GM12891 (cell line): ENCODE data around the gene PRKN.

Experiments
- DNase-seq: peaks from one replicate; pipeline ENCODE4 v3.0.0; 2011; ENCODE audit warnings: low spot score; ENCODE audit not compliant: insufficient read length
- FAIRE-seq: peaks from 2 replicates; lab custom pipeline; 2011; peaks lifted over from hg19 to GRCh38; lab: Jason Lieb, UNC
- PAX5 ChIP-seq: IDR thresholded peaks from 2 replicates; pipeline ENCODE4 v1.6.1; 2011; ENCODE audit warnings: low read length, moderate library complexity, mild to moderate bottlenecking; ENCODE audit not compliant: insufficient read depth, severe bottlenecking
- POLR2A ChIP-seq: IDR thresholded peaks from 2 replicates; pipeline ENCODE4 v1.6.1; 2011; ENCODE audit warnings: low read depth, low read length, control low read depth
- POLR2AphosphoS5 ChIP-seq: IDR thresholded peaks from 2 replicates; pipeline ENCODE4 v1.6.1; 2011; ENCODE audit warnings: low read depth, low read length, control low read depth
- POU2F2 ChIP-seq: IDR thresholded peaks from 2 replicates; pipeline ENCODE4 v1.6.1; 2011; ENCODE audit warnings: low read depth, mild to moderate bottlenecking, control low read depth, low read length, moderate library complexity
- SPI1 ChIP-seq: IDR thresholded peaks from 2 replicates; pipeline ENCODE4 v1.6.1; 2011; ENCODE audit warnings: low read depth, low read length, control low read depth
- TAF1 ChIP-seq: IDR thresholded peaks from 2 replicates; pipeline ENCODE4 v1.6.1; 2011; ENCODE audit warnings: low read depth, low read length, control low read depth

The PRKN gene

DNA sequence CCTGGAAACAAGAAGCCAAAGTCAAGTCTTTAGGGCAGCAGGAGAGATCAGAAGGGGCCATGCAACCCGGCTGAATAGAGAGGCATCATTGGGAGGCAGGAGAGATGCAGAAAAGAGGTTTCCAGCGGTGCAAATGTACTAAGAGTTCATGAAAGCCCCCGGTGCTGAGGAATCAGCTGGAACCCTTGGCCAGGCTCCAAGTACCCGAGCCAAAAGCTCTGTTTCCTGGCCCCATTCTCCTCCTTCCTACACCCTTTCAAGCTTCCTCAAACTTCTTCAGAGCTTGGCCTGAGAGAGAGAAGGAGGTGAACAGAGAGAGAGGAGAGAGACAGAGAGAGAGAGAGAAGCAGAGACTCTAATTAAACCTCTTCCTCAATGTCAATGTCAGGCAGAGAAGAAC, 433.5 kb downstream of the PRKN start:
- no peak for TF ChIP-seq POLR2AphosphoS5
- no peak for TF ChIP-seq POLR2A
- no peak for TF ChIP-seq POU2F2
- TF ChIP-seq SPI1: no peak
- TF ChIP-seq PAX5: no peak
- TF ChIP-seq TAF1: no peak
- FAIRE-seq (no peak), DNase-seq (no peak)

DNA sequence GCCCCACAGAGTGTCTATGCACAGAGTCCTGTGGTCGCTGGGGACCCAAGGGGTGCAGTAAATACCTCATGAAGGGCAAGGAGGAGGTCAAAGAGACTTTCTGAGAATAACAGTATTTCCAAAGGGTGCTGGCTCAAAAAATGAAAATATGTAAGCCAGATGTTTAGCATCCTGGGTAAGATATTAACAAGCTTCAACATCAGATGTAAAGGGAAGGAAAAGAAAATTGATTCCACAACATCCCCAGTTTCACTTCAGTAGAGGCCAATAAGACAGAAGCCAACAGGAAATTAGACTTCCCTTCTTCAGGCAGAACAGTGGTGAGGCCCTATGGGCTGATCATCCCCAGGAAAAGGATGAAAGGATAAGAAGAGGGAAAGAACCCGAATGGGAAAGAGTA, 434.7 kb downstream of the PRKN start:
- no peak for FAIRE-seq
- TF ChIP-seq TAF1 (no peak), POU2F2 (no peak), POLR2A (no peak), SPI1 (no peak), POLR2AphosphoS5 (no peak), PAX5 (no peak)
- no peak for DNase-seq

DNA sequence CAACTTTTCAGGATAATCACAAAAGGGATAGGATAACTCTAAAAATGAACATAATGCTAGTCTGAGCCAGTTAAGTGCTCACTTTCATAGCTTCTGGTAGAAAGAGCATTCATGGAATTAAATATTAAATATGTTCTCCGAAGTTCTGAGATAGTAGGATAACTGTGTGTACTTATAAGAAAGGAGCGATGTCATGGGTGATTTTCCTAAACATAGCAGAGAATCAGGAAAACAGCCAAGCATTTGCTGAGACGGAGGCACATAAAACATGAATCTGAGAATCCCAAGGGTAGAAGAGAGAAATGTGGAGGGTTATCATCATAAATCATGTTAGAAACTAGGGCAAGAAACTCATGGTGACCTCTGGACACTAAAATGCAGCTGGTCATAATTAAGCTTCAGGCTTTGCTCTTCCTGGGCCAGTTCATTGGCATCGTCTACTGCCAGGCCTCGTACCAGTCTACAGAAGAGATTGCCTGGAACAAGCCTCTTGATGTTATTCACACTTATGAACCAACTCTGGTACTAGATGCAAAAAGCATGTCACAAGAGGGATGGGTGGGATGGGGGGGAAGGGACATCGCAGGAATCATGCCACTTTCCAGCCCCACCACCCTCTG, 436.6 kb downstream of the PRKN start:
- DNase-seq: no peak
- TF ChIP-seq POLR2A (no peak), TAF1 (no peak), POU2F2 (no peak), POLR2AphosphoS5 (no peak), PAX5 (no peak), SPI1 (no peak)
- no peak for FAIRE-seq

DNA sequence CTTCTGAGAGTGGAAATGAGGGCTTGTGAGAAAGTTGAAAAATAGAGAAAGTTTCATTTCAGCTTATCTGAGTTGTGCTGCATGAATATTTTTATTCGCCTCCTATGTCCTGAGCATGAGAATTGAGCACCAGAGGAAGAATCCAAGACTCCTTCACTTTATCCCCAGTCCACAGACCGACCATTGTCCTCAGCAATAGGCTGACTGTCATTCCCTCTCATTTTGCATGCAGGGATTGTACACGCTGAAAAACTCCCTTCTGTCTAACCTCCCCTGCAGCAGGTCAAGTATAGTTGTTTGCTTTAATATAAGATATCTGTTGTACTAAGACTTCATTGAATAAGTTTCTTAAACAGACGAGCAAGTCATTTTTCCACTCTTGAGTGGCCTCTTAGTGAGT, 437.6 kb downstream of the PRKN start:
- FAIRE-seq: no peak
- TF ChIP-seq POLR2A: no peak
- TF ChIP-seq TAF1: no peak
- no peak for TF ChIP-seq SPI1
- no peak for TF ChIP-seq POLR2AphosphoS5
- no peak for TF ChIP-seq POU2F2
- TF ChIP-seq PAX5: no peak

DNA sequence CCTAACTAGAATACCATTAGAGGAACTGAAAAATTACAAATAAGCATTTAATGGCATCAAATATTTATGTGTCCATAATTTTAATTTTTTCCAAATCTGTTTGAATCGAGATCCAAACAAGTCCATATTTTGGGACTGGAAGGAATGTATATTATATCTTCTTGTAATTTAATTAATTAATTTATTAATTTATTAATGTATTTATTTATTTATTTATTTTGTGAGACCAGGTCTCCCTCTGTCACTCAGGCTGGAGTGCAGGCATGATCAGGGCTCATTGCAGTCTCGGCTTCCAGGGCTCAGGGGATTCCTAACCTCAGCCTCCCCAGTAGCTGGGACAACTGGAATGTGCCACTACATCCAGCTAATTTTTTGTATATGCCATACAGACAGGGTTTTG, 453.6 kb downstream of the PRKN start:
- FAIRE-seq (no peak), DNase-seq (no peak)
- no peak for TF ChIP-seq POU2F2
- TF ChIP-seq PAX5: no peak
- no peak for TF ChIP-seq SPI1
- no peak for TF ChIP-seq TAF1
- no peak for TF ChIP-seq POLR2AphosphoS5
- TF ChIP-seq POLR2A: no peak

More for the DNA sequence above, 437.6 kb downstream of the PRKN start:
- DNase-seq: no peak

DNA sequence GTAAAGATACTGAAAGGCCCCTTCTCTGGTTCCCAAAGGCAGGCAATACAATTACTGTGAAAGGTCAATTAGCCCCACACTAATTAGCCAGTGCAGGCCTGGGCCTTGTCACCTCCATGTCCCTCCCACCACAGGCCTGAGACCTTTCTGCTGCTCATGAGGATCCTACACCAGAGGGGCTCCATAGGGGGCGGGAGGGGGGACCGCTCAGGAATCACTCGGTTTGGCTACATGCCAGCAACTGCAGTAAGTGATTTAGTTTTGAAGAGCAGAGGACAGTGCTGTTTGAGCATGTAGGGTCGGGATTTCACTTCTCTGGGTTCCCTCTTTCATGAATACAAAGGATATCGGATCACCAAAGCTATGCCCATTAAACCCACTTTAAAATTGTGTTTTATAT, 455.6 kb downstream of the PRKN start:
- FAIRE-seq (no peak), DNase-seq (no peak)
- TF ChIP-seq PAX5 (no peak), SPI1 (no peak), POU2F2 (no peak), POLR2AphosphoS5 (no peak), TAF1 (no peak), POLR2A (no peak)

DNA sequence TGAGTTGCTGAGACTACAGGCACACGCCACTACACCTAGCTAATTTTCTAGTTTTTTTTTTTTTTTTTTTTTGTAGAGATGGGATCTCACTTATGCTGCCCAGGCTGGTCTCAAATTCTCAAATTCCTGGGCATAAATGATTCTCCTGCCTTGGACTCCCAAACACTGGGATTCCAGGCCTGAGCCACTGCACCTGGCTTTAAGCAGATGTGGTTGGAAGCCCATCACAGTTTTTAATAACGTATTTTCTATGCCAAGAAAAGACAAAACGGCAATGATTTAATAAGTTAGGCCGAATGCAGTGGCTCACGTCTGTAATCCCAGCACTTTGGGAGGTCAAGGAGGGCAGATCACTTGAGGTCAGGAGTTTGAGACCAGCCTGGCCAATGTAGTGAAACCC, 456.6 kb downstream of the PRKN start:
- no peak for TF ChIP-seq POU2F2
- no peak for TF ChIP-seq TAF1
- no peak for TF ChIP-seq POLR2A
- no peak for TF ChIP-seq SPI1
- no peak for TF ChIP-seq PAX5
- TF ChIP-seq POLR2AphosphoS5: no peak
- FAIRE-seq (no peak), DNase-seq (no peak)

DNA sequence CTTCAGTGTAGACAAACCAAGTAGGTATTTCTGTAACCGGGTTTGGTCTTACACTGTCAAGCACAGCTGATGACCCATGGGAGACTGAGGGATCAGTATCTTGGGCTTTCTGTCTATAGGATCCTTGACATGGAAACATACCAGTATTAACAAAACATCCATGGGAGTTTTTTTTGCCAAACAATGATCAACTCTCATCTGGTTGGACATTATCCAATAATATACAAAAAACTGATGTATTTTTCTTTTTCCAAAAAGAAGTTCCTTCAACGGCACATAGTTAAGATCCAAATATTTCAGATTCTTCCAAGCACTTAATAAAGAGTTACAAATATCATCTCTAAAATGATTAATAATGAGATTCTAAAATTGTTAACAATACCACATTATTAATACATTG, 459.9 kb downstream of the PRKN start:
- DNase-seq (no peak), FAIRE-seq (no peak)
- TF ChIP-seq POLR2A: no peak
- TF ChIP-seq TAF1: no peak
- no peak for TF ChIP-seq POU2F2
- TF ChIP-seq SPI1: no peak
- no peak for TF ChIP-seq PAX5
- TF ChIP-seq POLR2AphosphoS5: no peak

DNA sequence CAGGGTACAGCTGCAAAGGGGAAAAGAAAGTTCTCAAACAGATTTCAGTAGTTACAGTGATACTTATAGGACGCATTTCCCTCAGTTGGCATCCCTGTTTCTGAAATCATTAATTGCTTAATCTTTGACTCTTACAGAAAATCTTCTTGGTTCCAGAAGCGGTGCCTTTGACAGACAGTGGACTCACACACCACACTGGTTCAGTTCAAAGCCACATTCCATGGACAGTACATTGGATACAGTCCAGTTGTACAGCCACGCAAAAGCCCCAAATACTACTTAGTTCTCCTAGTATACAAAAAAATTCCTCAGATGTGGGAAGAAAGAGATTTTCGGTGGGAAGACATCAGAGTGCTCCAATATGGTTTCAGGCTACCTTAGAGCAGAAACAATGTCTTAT, 460.4 kb downstream of the PRKN start:
- TF ChIP-seq POU2F2: no peak
- no peak for TF ChIP-seq TAF1
- TF ChIP-seq SPI1: no peak
- TF ChIP-seq POLR2AphosphoS5: no peak
- TF ChIP-seq PAX5: no peak
- no peak for TF ChIP-seq POLR2A
- FAIRE-seq (no peak), DNase-seq (no peak)

DNA sequence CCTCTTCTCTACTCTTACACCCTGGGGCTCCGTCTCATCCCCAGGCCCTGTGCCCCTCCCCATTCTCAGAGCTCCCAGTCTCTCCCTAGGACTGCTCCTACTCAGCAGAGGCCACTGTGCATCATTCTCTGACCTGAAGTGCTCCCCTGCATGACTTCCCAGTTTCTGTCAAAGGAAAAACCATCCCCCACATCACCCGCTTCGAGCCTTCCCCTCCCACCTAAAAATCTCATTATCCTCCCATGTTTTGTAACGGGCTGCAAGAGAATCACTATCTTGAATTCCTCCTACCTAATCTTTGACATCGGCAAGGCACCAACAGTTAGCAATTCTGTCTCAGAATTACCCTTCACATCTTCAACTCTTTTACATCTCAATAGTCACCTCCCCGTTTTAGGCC, 463.0 kb downstream of the PRKN start:
- FAIRE-seq (no peak), DNase-seq (no peak)
- TF ChIP-seq POLR2A (no peak), PAX5 (no peak), POLR2AphosphoS5 (no peak), SPI1 (no peak), TAF1 (no peak), POU2F2 (no peak)
